ENCODE data around the gene FRAS1.
"Not testable (repeated sequence)": the region's sequence is repeated elsewhere in the genome, so short reads cannot be mapped to it uniquely, and the experiment has no call there.

FRAS1 gene, protein sequence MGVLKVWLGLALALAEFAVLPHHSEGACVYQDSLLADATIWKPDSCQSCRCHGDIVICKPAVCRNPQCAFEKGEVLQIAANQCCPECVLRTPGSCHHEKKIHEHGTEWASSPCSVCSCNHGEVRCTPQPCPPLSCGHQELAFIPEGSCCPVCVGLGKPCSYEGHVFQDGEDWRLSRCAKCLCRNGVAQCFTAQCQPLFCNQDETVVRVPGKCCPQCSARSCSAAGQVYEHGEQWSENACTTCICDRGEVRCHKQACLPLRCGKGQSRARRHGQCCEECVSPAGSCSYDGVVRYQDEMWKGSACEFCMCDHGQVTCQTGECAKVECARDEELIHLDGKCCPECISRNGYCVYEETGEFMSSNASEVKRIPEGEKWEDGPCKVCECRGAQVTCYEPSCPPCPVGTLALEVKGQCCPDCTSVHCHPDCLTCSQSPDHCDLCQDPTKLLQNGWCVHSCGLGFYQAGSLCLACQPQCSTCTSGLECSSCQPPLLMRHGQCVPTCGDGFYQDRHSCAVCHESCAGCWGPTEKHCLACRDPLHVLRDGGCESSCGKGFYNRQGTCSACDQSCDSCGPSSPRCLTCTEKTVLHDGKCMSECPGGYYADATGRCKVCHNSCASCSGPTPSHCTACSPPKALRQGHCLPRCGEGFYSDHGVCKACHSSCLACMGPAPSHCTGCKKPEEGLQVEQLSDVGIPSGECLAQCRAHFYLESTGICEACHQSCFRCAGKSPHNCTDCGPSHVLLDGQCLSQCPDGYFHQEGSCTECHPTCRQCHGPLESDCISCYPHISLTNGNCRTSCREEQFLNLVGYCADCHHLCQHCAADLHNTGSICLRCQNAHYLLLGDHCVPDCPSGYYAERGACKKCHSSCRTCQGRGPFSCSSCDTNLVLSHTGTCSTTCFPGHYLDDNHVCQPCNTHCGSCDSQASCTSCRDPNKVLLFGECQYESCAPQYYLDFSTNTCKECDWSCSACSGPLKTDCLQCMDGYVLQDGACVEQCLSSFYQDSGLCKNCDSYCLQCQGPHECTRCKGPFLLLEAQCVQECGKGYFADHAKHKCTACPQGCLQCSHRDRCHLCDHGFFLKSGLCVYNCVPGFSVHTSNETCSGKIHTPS (N-terminal part only)
- total RNA-seq: 0 reads per million in 3 donors

DNA sequence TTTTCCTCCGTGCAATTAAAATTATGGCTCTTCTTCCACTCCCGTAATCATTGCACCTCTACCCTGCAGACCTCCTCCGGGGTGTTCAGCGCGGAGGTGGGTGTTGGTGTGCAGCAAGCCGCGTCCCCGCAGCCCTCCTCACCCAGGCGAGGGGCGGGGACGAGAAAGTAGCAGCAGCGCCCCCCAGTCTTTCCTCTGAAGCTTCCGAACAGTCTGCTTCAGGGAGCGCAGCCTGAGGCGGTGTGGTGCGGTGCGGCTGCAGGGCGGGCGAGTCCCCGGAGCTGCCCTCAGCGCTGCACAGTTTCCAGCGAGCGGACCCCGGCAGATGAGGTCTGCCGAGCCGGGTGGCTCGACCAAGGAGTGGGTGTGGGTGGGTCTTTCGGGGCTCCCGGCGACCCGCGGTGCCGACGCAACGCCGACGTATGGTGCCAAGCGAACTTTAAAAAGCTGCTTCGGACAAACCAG lies at the start of gene FRAS1:
Gene FRAS1 (plus strand): TSS at position 189 of the 465 bp plus-strand sequence. CDS start 687 bp downstream, outside the sequence.
- Histone ChIP-seq H3K27ac (ENCODE audit: insufficient read depth, low read length, poor library complexity, severe bottlenecking) (no peak within 1 kb of the TSS), H3K9me3 (ENCODE audit: control insufficient read depth, low read length) (no peaks in the 10 kb centered on the region), H3K27me3 (replicated peaks; ENCODE audit: control insufficient read depth, insufficient read depth, low read length, poor library complexity, severe bottlenecking) (peaks cover 28% of the 10 kb centered on the region), H3K4me3 (ENCODE audit: insufficient read depth, low read depth, low read length, poor library complexity, severe bottlenecking) (peak within 1 kb of the TSS; percentile 48), H3K36me3 (ENCODE audit: control insufficient read depth, insufficient read depth, low read length) (no peaks in the 10 kb centered on the region), H3K4me1 (ENCODE audit: control insufficient read depth, insufficient read depth, low read length, poor library complexity, severe bottlenecking) (peaks cover 29% of the 10 kb centered on the region)
- DNase-seq: no peak

DNA sequence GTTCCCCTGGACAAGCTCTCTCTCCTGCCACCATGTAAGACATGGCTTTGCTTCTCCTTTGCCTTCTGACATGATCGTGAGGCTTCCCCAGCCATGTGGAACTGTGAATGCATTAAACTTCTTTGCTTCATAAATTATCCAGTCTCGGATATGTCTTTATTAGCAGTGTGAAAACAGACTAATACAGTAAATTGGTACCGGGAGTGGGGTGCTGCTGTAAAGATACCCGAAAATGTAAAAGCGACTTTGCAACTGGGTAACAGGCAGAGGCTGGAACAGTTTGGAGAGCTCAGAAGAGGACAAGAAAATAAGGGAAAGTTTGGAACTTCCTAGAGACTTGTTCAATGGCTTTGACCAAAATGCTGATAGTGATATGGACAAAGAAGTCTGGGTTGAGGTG lies 46.1 kb upstream of the FRAS1 start:
- H3K9me3 ChIP-seq (ENCODE audit: control insufficient read depth, low read length); H3K4me1 ChIP-seq (ENCODE audit: control insufficient read depth, insufficient read depth, low read length, poor library complexity, severe bottlenecking); H3K27ac ChIP-seq (ENCODE audit: insufficient read depth, low read length, poor library complexity, severe bottlenecking); H3K4me3 ChIP-seq (ENCODE audit: insufficient read depth, low read depth, low read length, poor library complexity, severe bottlenecking); H3K27me3 ChIP-seq (replicated peaks; ENCODE audit: control insufficient read depth, insufficient read depth, low read length, poor library complexity, severe bottlenecking); DNase-seq; H3K36me3 ChIP-seq (ENCODE audit: control insufficient read depth, insufficient read depth, low read length): not testable (repeated sequence)

DNA sequence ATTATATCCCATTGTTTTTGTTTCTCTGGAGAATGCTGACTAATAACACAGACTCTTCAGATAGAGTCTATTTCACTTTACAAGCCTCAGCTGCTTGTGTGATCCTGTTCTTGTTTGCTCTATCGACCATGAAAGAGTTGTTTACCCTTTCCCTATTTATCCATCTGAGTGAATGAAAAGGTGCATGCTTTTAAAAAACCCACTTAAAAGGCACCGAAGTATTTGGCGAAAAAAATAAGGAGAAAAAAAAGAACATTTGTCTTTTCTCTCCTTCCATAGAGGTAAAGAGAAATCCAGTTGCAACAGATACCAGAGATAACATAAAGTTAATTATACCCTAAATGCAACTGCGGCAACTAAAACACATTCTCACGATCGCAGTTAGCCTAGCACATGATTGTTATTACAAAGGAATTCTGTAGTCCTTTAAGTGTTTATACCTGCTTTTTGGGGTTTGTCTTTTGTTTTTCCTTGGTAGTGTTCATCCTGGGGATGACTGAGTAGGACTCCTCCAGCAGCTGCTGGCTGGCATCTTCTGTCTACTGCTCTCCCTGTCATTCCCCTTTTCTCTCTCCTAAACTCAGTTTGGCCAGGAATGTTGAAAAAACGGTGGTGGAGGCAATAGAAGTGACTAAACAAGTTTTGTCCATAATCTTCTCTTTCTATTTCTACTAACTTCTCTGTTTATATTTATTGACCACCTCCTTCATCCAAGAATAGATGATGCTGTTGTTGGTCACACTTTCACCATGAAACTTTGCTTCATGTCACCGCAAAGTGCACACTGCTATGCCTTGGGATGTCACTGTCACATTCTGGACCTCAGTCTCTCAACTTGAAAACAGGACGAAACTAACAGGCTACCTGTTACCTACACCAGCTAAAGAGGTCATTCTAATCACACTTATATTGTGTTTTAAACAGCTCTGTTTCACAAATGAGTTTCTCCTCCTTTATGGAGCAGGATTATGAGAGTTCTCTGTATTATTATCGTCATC lies 41.9 kb upstream of the FRAS1 start:
- no peaks in the 10 kb centered on the region for H3K27me3 ChIP-seq (replicated peaks; ENCODE audit: control insufficient read depth, insufficient read depth, low read length, poor library complexity, severe bottlenecking)
- H3K4me3 ChIP-seq (ENCODE audit: insufficient read depth, low read depth, low read length, poor library complexity, severe bottlenecking): no peak overlapping the region
- no peaks in the 10 kb centered on the region for H3K4me1 ChIP-seq (ENCODE audit: control insufficient read depth, insufficient read depth, low read length, poor library complexity, severe bottlenecking)
- no peaks in the 10 kb centered on the region for H3K36me3 ChIP-seq (ENCODE audit: control insufficient read depth, insufficient read depth, low read length)
- H3K27ac ChIP-seq (ENCODE audit: insufficient read depth, low read length, poor library complexity, severe bottlenecking): no peak overlapping the region
- no peaks in the 10 kb centered on the region for H3K9me3 ChIP-seq (ENCODE audit: control insufficient read depth, low read length)
- DNase-seq: no peak

DNA sequence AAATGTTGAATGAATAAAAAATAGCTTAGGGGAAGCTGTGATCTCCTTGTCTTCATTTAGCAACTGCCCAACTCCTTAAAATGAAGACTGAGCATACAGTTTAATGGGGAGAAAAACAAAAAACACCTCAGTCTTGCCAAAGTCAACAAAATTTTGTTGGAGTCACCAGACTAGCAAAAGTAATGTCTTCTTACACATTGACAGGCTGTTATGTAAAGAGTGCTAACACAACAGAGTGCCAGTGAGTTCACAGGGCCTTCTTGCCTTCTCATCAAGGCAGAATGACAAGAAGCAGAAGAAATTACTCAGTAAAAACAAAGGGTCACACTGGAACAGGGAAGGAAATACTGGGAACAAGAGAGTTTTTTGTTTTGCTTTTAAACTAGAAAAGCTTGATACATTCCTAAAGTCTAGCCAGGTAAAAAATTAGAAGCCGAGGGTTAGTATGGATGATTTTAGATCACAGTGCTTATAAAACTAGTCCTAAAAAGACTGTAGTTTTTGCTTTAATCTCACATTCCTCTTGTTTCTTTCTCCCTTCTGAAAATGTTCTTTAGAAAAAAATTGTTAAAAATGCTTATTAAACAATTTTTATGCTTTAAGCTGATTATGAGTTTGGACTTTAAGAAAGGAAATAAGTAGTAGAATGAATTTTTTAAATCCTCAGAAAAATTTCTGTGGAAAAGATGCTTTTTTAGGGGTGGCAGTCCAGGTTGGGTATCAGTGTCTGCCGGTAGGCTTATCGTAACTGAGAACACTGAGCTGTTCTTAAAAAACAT lies 38.7 kb upstream of the FRAS1 start:
- H3K4me3 ChIP-seq (ENCODE audit: insufficient read depth, low read depth, low read length, poor library complexity, severe bottlenecking): no peak overlapping the region
- no peaks in the 10 kb centered on the region for H3K9me3 ChIP-seq (ENCODE audit: control insufficient read depth, low read length)
- H3K36me3 ChIP-seq (ENCODE audit: control insufficient read depth, insufficient read depth, low read length): no peaks in the 10 kb centered on the region
- H3K27ac ChIP-seq (ENCODE audit: insufficient read depth, low read length, poor library complexity, severe bottlenecking): no peak overlapping the region
- no peaks in the 10 kb centered on the region for H3K27me3 ChIP-seq (replicated peaks; ENCODE audit: control insufficient read depth, insufficient read depth, low read length, poor library complexity, severe bottlenecking)
- DNase-seq: no peak
- H3K4me1 ChIP-seq (ENCODE audit: control insufficient read depth, insufficient read depth, low read length, poor library complexity, severe bottlenecking): no peaks in the 10 kb centered on the region

DNA sequence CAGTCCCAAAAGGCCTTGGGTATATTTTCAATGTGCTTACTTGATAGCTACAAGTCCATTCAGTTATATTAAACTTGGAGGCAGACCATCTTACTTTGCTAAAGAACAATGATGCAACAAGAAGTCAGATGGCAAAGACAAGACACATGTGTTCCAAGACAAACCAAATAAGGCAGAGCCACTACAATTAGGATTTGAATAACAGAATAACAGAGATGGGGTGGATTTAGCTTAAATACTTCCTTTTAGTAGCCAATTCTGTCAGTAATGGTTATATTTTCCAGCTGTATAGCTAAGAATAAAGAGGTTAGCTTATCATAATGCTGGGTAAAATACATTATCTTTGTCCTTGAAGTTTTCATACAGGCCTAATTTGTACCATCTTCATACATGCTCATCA lies 37.7 kb upstream of the FRAS1 start:
- H3K27me3 ChIP-seq (replicated peaks; ENCODE audit: control insufficient read depth, insufficient read depth, low read length, poor library complexity, severe bottlenecking): no peaks in the 10 kb centered on the region
- H3K9me3 ChIP-seq (ENCODE audit: control insufficient read depth, low read length): no peaks in the 10 kb centered on the region
- no peak overlapping the region for H3K27ac ChIP-seq (ENCODE audit: insufficient read depth, low read length, poor library complexity, severe bottlenecking)
- no peak overlapping the region for H3K4me3 ChIP-seq (ENCODE audit: insufficient read depth, low read depth, low read length, poor library complexity, severe bottlenecking)
- H3K4me1 ChIP-seq (ENCODE audit: control insufficient read depth, insufficient read depth, low read length, poor library complexity, severe bottlenecking): no peaks in the 10 kb centered on the region
- DNase-seq: no peak
- no peaks in the 10 kb centered on the region for H3K36me3 ChIP-seq (ENCODE audit: control insufficient read depth, insufficient read depth, low read length)

DNA sequence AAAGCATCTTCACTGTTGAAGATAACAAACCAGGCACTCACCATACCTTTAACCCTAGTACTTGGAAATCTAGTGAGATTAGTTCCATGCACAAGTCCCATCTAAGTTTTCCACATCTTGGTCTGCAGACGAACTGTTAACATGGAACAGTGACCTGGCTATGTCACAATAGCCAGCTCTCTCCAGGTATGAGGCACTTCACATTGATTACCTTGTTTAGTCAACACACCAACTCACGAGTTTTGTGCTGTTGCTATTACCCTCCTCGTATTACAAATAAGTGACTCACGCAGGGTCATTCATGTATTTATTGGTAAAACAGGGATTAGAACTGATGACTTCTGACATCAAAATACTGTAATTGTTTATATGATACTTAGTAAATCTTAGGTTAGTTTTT lies 36.4 kb upstream of the FRAS1 start:
- Histone ChIP-seq H3K4me3 (ENCODE audit: insufficient read depth, low read depth, low read length, poor library complexity, severe bottlenecking) (no peak overlapping the region), H3K27me3 (replicated peaks; ENCODE audit: control insufficient read depth, insufficient read depth, low read length, poor library complexity, severe bottlenecking) (no peaks in the 10 kb centered on the region)
- no peak for DNase-seq

DNA sequence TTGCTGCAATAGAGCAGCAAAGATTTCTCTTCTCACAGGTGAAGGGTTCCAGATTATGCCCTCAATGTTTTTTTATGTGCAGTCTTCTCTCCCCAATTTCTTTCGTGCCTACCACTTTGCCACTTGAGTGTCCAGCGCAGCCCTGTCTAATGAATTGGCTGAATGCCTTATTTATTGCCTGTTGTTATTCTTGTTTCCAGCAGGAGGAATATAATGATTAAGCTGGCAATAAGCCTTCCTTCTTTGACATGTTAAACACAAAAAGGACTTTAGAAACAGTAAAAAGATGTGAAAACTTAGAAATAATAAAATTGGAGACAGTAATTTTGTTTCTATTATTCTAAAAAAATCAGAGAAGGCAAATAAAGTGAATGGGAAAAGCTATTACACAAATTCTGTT lies 34.6 kb upstream of the FRAS1 start:
- no peaks in the 10 kb centered on the region for H3K4me1 ChIP-seq (ENCODE audit: control insufficient read depth, insufficient read depth, low read length, poor library complexity, severe bottlenecking)
- H3K27ac ChIP-seq (ENCODE audit: insufficient read depth, low read length, poor library complexity, severe bottlenecking): no peak overlapping the region
- no peak for DNase-seq
- no peaks in the 10 kb centered on the region for H3K36me3 ChIP-seq (ENCODE audit: control insufficient read depth, insufficient read depth, low read length)
- no peaks in the 10 kb centered on the region for H3K27me3 ChIP-seq (replicated peaks; ENCODE audit: control insufficient read depth, insufficient read depth, low read length, poor library complexity, severe bottlenecking)
- H3K4me3 ChIP-seq (ENCODE audit: insufficient read depth, low read depth, low read length, poor library complexity, severe bottlenecking): no peak overlapping the region
- no peaks in the 10 kb centered on the region for H3K9me3 ChIP-seq (ENCODE audit: control insufficient read depth, low read length)

More for the DNA sequence above, 36.4 kb upstream of the FRAS1 start:
- Histone ChIP-seq H3K9me3 (ENCODE audit: control insufficient read depth, low read length) (no peaks in the 10 kb centered on the region), H3K27ac (ENCODE audit: insufficient read depth, low read length, poor library complexity, severe bottlenecking) (no peak overlapping the region), H3K4me1 (ENCODE audit: control insufficient read depth, insufficient read depth, low read length, poor library complexity, severe bottlenecking) (no peaks in the 10 kb centered on the region), H3K36me3 (ENCODE audit: control insufficient read depth, insufficient read depth, low read length) (no peaks in the 10 kb centered on the region)

DNA sequence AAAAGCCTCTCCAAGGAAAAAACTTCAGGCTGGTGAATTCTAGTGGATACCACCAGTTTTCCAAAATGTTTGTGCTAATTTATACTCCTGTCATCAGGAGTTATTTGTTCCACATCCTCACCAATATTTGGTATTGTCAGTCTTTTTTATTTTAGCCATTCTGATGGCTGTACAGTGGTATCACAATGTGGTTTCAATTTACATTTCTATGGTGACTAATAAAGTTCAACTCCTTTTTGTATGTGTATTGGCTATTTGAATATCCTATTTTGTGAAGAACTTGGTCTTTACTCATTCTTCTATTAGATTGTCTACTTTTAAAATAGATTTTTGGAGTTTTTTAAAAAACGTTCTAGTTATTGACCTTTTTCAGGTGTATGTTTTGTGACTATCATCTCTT lies 33.0 kb upstream of the FRAS1 start:
- Histone ChIP-seq H3K36me3 (ENCODE audit: control insufficient read depth, insufficient read depth, low read length) (no peaks in the 10 kb centered on the region), H3K4me1 (ENCODE audit: control insufficient read depth, insufficient read depth, low read length, poor library complexity, severe bottlenecking) (no peaks in the 10 kb centered on the region), H3K4me3 (ENCODE audit: insufficient read depth, low read depth, low read length, poor library complexity, severe bottlenecking) (no peak overlapping the region), H3K27me3 (replicated peaks; ENCODE audit: control insufficient read depth, insufficient read depth, low read length, poor library complexity, severe bottlenecking) (no peaks in the 10 kb centered on the region), H3K27ac (ENCODE audit: insufficient read depth, low read length, poor library complexity, severe bottlenecking) (no peak overlapping the region), H3K9me3 (ENCODE audit: control insufficient read depth, low read length) (no peaks in the 10 kb centered on the region)
- no peak for DNase-seq

Measured in effector memory CD4-positive, alpha-beta T cell (primary cell).